ENCODE results near the gene HSP90AB1. TPM values are rescaled to one million over a fixed set of nuclear protein-coding genes. Genes with fewer than 3 reads are reported as not detected.

Gene HSP90AB1
- total RNA-seq, 1 donor from 2014 or later: 1,294 TPM

DNA sequence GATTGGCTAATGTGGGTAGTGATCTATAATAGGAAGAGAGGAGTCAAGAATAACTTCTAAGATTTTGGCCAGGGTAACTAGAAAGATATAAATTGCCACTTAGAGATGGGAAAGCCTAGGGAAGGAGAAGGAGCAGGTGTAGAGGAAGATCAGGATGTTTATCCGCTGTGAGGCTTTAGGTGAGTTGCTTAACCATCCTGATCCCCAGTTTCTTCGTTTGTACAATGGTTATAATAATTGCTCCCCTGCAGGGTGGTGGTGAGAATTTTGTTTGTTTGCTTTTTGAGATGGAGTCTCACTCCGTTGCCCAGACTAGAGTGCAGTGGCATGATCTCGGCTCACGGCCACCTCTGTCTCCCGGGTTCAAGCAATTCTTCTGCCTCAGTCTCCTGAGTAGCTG, 32.6 kb upstream of the HSP90AB1 start:
- H3K4me3 ChIP-seq (ENCODE audit: low read depth, low read length): no peak overlapping the region
- TF ChIP-seq, protein P1, sequence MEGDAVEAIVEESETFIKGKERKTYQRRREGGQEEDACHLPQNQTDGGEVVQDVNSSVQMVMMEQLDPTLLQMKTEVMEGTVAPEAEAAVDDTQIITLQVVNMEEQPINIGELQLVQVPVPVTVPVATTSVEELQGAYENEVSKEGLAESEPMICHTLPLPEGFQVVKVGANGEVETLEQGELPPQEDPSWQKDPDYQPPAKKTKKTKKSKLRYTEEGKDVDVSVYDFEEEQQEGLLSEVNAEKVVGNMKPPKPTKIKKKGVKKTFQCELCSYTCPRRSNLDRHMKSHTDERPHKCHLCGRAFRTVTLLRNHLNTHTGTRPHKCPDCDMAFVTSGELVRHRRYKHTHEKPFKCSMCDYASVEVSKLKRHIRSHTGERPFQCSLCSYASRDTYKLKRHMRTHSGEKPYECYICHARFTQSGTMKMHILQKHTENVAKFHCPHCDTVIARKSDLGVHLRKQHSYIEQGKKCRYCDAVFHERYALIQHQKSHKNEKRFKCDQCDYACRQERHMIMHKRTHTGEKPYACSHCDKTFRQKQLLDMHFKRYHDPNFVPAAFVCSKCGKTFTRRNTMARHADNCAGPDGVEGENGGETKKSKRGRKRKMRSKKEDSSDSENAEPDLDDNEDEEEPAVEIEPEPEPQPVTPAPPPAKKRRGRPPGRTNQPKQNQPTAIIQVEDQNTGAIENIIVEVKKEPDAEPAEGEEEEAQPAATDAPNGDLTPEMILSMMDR (IDR thresholded peaks at IDR 0.05; ENCODE audit: insufficient read depth, low read length, poor library complexity, severe bottlenecking): no peak
- DNase-seq (ENCODE audit: low read depth): no peak
- H3K36me3 ChIP-seq (ENCODE audit: control insufficient read depth, insufficient read depth, low read length): no peaks in the 10 kb centered on the region
- no peaks in the 10 kb centered on the region for H3K27me3 ChIP-seq (ENCODE audit: control insufficient read depth, insufficient read depth, low read length)

DNA sequence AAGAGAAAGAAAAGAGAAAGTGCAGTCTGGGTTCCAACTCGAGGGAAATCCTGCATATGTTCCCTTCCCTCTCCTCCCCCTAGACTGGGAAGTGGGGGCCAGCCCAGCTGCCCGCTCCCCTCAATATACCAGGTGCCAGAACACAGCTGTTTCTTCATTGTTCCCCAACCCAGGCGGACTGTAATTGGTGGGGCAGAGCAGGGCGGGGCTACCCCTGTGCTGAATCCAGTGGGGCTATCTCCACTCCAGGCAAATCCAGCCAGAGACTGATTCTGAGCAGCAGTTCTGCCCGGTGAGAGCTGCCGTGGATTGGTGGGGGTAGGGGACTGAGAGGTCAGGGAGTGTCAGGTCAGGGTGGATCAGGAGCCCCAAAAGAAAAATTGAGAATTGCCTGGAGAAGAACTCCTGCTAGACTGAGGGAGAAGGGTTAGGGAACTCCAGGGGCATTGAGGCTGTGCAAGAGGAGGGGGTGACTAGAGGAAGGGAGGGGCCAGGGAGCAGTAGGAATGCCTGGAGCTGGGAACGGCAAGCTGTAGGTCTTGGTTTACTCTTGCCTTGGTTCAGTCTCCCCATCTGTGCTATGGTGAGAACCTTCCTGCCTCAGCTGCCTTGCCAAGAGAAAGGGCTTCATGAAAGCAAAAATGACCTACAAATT, 30.1 kb upstream of the HSP90AB1 start, which contains the start of gene MYMX:
Gene MYMX (plus strand): TSS at position 250 of the 655 bp plus-strand sequence. CDS start 546 bp downstream, outside the sequence.
- TF ChIP-seq, protein P1 (IDR thresholded peaks at IDR 0.05; ENCODE audit: insufficient read depth, low read length, poor library complexity, severe bottlenecking): no peak
- Histone ChIP-seq H3K27me3 (ENCODE audit: control insufficient read depth, insufficient read depth, low read length) (no peaks in the 10 kb centered on the region), H3K4me3 (ENCODE audit: low read depth, low read length) (no peak within 1 kb of the TSS), H3K36me3 (ENCODE audit: control insufficient read depth, insufficient read depth, low read length) (no peaks in the 10 kb centered on the region)
- no peak for DNase-seq (ENCODE audit: low read depth)

DNA sequence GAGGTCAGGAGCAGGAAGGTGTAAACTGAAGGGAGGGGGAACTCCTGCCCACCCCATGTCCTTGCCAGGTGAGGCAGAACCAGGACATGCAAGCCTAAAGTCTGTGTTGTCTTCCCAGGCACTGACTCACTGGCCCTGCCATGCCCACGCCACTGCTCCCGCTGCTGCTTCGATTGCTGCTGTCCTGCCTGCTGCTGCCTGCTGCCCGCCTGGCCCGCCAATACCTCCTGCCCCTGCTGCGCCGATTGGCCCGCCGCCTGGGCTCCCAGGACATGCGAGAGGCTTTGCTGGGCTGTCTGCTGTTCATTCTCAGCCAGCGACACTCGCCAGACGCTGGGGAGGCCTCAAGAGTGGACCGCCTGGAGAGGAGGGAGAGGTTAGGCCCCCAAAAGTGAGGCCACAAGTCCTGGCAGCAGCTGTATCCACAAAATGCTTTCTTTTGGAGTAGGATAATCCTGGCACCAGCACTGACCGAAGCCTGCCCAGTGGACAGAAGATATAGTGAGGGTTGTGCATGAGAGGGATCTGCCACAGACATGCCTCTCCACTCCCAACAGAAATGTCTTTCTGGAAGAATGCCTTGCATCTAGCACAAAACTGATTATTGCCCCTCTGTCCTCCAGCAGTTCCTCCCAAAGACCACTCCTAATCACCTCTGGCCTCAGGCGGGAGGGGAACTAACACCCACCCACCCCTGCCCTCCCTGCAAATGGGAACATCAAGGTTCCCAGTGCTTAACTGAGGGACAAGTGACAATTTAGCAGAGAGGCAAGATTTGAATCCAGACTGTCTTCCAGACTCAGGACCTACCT, 29.4 kb upstream of the HSP90AB1 start:
- TF ChIP-seq, protein P1 (IDR thresholded peaks at IDR 0.05; ENCODE audit: insufficient read depth, low read length, poor library complexity, severe bottlenecking): no peak
- H3K36me3 ChIP-seq (ENCODE audit: control insufficient read depth, insufficient read depth, low read length): no peaks in the 10 kb centered on the region
- no peak overlapping the region for H3K4me3 ChIP-seq (ENCODE audit: low read depth, low read length)
- no peak for DNase-seq (ENCODE audit: low read depth)
- no peaks in the 10 kb centered on the region for H3K27me3 ChIP-seq (ENCODE audit: control insufficient read depth, insufficient read depth, low read length)

DNA sequence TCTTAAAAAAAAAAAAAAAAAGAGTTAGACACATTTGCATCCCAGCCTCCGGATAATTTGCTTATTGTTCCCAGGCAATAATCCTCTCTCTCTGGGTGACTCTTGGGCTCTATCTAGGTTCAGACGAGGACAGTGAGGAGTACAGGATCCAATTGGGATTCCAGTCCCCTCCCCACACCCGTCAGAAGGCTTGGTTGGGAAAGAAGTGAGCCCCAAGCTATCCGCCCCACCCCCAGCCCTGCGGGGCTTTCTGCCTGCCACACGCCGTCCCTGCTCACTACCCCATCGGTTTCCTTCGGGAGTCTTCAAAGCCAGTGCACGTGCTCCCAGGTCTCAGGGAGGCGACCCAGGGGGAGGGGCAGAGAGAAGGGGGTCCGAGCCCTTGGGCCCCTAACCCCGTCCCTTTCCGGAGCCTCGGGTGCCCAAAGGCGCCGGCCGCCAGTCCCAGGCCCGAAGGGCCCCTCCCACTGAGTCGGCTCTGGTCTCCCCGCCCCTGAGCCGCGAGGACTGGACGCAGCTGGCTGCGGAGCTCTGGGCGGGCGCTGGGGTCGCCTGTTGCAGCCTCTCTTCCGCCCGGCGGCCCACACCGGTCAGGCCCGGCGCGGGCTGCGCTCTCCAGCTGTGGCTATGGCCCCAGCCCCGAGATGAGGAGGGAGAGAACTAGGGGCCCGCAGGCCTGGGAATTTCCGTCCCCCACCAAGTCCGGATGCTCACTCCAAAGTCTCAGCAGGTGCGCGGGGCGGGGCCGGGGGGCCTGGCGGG, 27.7 kb upstream of the HSP90AB1 start:
- TF ChIP-seq, protein P1 (IDR thresholded peaks at IDR 0.05; ENCODE audit: insufficient read depth, low read length, poor library complexity, severe bottlenecking): no peak
- Histone ChIP-seq H3K27me3 (ENCODE audit: control insufficient read depth, insufficient read depth, low read length) (no peaks in the 10 kb centered on the region), H3K4me3 (ENCODE audit: low read depth, low read length) (peak overlapping the region; percentile 44), H3K36me3 (ENCODE audit: control insufficient read depth, insufficient read depth, low read length) (no peaks in the 10 kb centered on the region)
- DNase-seq (ENCODE audit: low read depth): no peak

DNA sequence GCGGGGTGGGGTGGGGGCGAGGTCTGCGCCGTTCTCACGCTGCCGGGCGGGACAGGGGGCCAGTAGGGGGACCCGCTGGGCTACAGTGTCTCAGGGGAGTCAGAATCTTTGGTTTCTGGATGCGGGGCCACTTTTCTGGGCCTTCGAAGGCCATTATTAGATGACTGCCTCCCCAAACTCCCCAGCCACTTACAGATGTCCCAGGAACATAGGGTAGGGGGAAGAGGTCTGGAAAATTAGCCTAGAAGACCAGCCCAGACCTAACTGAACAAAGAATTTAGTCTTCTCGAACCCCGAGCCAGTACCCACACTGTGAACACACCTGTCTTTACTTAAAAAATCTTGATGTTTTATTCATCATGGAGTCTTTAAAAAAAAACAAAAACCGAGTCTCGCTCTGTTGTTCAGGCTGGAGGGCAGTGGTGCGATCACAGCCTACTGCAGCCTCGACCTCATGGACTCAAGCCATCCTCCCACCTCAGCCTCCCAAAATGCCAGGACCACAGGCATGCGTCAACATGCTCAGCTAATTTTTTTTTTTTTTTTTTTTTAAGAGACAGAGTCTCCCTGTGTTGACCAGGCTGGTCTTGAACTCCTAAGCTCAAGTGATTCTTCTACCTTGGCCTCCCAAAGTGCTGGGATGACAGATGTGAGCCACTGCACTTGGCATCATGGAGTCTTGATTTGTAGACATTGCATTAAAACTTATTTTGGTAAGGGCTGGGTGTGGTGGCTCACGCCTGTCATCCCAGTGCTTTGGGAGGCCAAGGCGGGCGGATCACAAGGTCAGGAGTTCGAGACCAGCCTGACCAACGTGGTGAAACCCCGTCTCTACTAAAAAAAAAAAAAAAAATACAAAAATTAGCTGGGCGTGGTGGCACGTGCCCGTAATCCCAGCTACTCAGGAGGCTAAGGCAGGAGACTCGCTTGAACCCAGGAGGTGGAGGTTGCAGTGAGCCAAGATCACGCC, 26.8 kb upstream of the HSP90AB1 start:
- TF ChIP-seq, protein P1 (IDR thresholded peaks at IDR 0.05; ENCODE audit: insufficient read depth, low read length, poor library complexity, severe bottlenecking): no peak
- H3K4me3 ChIP-seq (ENCODE audit: low read depth, low read length): peak overlapping the region; percentile 44

More for the DNA sequence above, 26.8 kb upstream of the HSP90AB1 start:
- Histone ChIP-seq H3K36me3 (ENCODE audit: control insufficient read depth, insufficient read depth, low read length) (no peaks in the 10 kb centered on the region), H3K27me3 (ENCODE audit: control insufficient read depth, insufficient read depth, low read length) (no peaks in the 10 kb centered on the region)
- DNase-seq (ENCODE audit: low read depth): no peak

All from kidney epithelial cell (primary cell).